Bronchial epithelial cell (primary cell): ENCODE data around the gene ABCC3. TPM values are rescaled to one million over a fixed set of nuclear protein-coding genes. Genes with fewer than 3 reads are reported as not detected.

Experiments used
- DNase-seq: peaks from one replicate; pipeline ENCODE4 v3.0.0-alpha.2; 2010; ENCODE audit warnings: low read depth
- FAIRE-seq: peaks from 2 replicates; lab custom pipeline; 2011; peaks lifted over from hg19 to GRCh38; lab: Jason Lieb, UNC
- H3K27me3 ChIP-seq: 2 replicates; pipeline ENCODE4 v1.5.1; 2011; ENCODE audit warnings: low read length; ENCODE audit not compliant: control insufficient read depth, insufficient read depth
- H3K36me3 ChIP-seq: 2 replicates; pipeline ENCODE4 v1.5.1; 2011; ENCODE audit warnings: low read length; ENCODE audit not compliant: control insufficient read depth, insufficient read depth
- H3K4me3 ChIP-seq: 2 replicates; pipeline ENCODE4 v1.5.1; 2011; ENCODE audit warnings: mild to moderate bottlenecking, low read depth, low read length, control low read depth
- total RNA-seq: library from RNA; depleted of rRNA; stranded (reverse); fragments of >200 nt; gene quantifications from 2 replicates; pipeline ENCODE4 v1.2.1, GENCODE V29; 2014
- TF ChIP-seq, protein P1 (sequence below): IDR thresholded peaks from 2 replicates; pipeline ENCODE4 v1.5.1; 2011; ENCODE audit warnings: mild to moderate bottlenecking, moderate library complexity, low read length, control low read depth, inconsistent platforms; ENCODE audit not compliant: insufficient read depth, severe bottlenecking

Gene ABCC3
- total RNA-seq, 1 donor from 2014 or later, result 33.2 TPM

DNA sequence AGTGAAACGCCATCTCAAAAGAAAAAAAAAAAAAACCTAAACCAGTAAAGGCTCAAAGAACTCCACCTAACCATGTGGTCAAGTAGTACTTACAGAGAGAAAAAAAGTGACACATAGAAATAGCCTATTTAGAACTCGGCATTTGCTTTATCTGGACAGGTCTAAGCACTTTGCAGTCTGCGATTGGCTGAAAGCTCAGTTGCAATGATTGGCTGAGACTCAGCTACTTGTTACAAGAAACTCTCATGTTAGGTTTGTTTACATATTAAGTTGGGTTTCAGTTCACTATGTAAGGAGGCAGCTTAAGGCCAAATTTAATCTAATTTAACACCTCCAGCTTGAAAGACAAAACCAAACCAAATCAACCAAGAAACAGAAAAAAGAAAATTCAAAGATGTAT, 19.1 kb downstream of the ABCC3 start:
- Histone ChIP-seq H3K27me3 (no peaks in the 10 kb centered on the region), H3K36me3 (peaks cover 2% of the 10 kb centered on the region), H3K4me3 (no peak overlapping the region)
- TF ChIP-seq, protein P1, sequence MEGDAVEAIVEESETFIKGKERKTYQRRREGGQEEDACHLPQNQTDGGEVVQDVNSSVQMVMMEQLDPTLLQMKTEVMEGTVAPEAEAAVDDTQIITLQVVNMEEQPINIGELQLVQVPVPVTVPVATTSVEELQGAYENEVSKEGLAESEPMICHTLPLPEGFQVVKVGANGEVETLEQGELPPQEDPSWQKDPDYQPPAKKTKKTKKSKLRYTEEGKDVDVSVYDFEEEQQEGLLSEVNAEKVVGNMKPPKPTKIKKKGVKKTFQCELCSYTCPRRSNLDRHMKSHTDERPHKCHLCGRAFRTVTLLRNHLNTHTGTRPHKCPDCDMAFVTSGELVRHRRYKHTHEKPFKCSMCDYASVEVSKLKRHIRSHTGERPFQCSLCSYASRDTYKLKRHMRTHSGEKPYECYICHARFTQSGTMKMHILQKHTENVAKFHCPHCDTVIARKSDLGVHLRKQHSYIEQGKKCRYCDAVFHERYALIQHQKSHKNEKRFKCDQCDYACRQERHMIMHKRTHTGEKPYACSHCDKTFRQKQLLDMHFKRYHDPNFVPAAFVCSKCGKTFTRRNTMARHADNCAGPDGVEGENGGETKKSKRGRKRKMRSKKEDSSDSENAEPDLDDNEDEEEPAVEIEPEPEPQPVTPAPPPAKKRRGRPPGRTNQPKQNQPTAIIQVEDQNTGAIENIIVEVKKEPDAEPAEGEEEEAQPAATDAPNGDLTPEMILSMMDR, result no peak
- DNase-seq (no peak), FAIRE-seq (no peak)

DNA sequence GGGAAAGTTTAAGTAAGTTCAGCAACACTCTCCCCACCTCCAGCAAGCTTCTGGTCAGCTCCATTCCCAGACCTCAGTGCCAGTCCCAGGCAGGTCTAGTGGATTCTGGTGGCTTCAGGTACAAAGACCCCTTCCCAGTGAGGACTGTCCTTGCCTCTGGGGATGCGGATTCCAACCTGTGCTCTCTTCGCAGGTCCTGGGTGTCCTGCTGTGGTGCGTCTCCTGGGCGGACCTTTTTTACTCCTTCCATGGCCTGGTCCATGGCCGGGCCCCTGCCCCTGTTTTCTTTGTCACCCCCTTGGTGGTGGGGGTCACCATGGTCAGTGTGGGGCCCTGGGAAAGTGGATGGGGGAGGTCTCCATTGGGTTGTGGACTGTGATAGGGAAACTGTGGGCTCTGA, 21.8 kb downstream of the ABCC3 start:
- peaks cover 2% of the 10 kb centered on the region for H3K36me3 ChIP-seq
- no peak for FAIRE-seq
- H3K27me3 ChIP-seq, result no peaks in the 10 kb centered on the region
- H3K4me3 ChIP-seq, result no peak overlapping the region
- DNase-seq, result no peak
- TF ChIP-seq, protein P1, result no peak

DNA sequence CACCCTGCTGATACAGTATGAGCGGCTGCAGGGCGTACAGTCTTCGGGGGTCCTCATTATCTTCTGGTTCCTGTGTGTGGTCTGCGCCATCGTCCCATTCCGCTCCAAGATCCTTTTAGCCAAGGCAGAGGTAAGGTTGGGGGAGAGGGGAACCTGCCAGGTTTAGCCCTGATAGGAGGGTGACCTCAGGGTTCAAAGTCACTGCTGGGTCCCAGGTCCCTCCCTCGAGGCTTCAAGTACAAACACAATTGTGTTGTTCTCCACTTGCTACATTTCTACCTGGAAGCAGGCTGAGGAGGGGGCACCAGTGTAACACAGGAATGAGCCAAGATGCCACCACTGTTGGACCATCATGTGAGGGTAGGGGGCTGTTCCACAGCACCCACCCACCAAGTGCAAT, 22.4 kb downstream of the ABCC3 start:
- no peak for FAIRE-seq
- Histone ChIP-seq H3K27me3 (no peaks in the 10 kb centered on the region), H3K4me3 (no peak overlapping the region), H3K36me3 (peaks cover 2% of the 10 kb centered on the region)
- no peak for DNase-seq
- TF ChIP-seq, protein P1, result no peak

DNA sequence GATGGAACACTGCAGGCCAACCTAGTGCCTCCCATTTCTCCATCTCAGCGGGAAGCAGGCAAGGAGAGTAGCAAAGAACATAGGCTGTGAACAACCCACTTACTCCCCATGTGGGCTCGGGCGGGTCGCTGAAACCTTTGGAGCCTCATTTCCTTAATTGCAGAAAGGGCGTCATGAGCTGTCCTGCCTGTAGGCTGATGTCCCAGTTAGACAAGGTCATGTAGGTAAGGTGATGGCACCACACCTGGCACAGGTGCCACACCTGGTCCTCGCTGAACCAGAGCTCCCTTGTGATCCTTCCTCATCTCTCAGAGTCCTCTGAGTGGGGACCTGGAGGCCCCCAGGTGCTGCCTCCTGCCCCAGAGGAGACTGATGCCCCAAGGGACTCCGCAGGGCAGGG, 22.9 kb downstream of the ABCC3 start:
- peaks cover 2% of the 10 kb centered on the region for H3K36me3 ChIP-seq
- no peak for FAIRE-seq
- H3K27me3 ChIP-seq, result no peaks in the 10 kb centered on the region
- DNase-seq, result no peak
- TF ChIP-seq, protein P1, result no peak
- no peak overlapping the region for H3K4me3 ChIP-seq

DNA sequence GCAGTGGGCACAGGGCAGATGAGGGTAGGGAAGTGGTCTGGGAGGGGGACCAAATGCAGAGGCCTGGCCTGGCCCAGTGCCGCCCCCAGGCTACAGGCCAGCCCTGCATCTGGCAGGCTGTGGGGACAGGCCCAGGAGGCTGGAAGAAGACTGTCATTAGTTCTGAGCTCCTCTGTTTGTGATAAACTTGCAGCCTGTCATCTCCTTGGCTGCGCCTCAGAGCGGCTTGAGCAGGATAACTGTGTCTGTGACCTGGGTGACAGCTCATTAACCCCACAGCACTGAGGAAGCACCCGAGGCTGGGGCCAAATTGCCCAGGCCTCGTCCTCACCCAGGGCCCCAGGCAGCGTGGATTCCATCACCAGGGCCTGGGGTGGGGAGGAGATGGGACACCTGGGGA, 23.9 kb downstream of the ABCC3 start:
- FAIRE-seq (no peak), DNase-seq (no peak)
- Histone ChIP-seq H3K36me3 (peaks cover 2% of the 10 kb centered on the region), H3K27me3 (no peaks in the 10 kb centered on the region), H3K4me3 (no peak overlapping the region)
- TF ChIP-seq, protein P1, result no peak

DNA sequence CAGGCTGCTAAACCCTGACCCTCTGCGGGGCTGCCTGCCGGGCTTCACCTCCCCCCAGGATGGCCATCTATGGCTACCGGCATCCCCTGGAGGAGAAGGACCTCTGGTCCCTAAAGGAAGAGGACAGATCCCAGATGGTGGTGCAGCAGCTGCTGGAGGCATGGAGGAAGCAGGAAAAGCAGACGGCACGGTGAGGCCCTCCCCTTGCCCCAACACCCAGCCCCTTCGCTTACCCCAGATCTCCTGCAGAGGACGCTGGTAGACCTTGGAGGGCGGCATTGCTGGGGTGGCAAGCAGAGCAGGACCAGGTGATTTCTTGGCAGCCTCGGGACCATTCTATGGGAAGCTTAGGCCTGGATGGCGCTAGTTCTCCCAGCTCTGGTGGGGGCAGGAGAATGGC, 24.5 kb downstream of the ABCC3 start:
- DNase-seq, result no peak

More for the DNA sequence above, 24.5 kb downstream of the ABCC3 start:
- TF ChIP-seq, protein P1, result no peak
- H3K27me3 ChIP-seq, result no peaks in the 10 kb centered on the region
- no peak for FAIRE-seq
- H3K36me3 ChIP-seq, result peaks cover 2% of the 10 kb centered on the region
- H3K4me3 ChIP-seq, result no peak overlapping the region
